ENCODE results near the gene CNTF.

DNA sequence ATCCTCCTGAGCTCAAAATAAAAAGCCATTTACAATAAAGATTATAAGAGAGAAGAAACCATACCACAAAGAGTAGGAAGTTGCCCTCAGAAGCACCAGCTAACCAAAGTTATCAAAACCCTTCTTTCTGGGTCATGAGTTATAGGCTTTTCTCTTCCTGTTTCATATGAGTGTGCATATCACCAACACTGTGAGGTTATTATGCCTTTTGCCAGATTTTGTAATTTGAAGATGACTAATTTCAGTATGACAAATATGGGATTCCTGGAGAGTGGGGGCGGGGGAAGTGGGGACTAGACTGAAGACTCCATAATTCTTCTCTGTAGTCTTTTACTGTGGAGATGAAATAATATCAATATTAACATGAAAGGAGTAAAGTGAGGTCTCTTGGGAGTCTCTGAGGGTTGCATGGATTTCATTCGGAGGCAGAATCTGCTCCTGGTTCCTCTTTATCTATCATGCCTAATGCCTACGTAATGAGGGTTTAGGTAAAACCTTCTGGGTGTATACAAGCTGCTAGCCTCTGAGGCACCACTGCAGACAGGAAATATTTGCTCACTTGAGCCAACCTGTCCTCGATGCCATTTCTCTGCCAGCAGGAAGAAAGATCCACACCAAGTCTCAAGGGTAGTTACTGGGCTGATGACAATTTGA, 48.9 kb upstream of the CNTF start:
- TF ChIP-seq, protein P1, sequence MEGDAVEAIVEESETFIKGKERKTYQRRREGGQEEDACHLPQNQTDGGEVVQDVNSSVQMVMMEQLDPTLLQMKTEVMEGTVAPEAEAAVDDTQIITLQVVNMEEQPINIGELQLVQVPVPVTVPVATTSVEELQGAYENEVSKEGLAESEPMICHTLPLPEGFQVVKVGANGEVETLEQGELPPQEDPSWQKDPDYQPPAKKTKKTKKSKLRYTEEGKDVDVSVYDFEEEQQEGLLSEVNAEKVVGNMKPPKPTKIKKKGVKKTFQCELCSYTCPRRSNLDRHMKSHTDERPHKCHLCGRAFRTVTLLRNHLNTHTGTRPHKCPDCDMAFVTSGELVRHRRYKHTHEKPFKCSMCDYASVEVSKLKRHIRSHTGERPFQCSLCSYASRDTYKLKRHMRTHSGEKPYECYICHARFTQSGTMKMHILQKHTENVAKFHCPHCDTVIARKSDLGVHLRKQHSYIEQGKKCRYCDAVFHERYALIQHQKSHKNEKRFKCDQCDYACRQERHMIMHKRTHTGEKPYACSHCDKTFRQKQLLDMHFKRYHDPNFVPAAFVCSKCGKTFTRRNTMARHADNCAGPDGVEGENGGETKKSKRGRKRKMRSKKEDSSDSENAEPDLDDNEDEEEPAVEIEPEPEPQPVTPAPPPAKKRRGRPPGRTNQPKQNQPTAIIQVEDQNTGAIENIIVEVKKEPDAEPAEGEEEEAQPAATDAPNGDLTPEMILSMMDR (conservative IDR thresholded peaks at IDR 0.05; ENCODE audit: low read depth, low read length) = no peak
- TF ChIP-seq EZH2 (IDR thresholded peaks at IDR 0.05; ENCODE audit: low read length, unreplicated experiment) = no peak
- no peak for TF ChIP-seq EZH2phosphoT487 (IDR thresholded peaks at IDR 0.05; ENCODE audit: borderline replicate concordance, low read length)
